Uterus (tissue), 4 donors: ENCODE results near the gene DSE. TPM values are rescaled to one million over a fixed set of nuclear protein-coding genes. Genes with fewer than 3 reads are reported as not detected.

Experiments
- DNase-seq, 2 donors: peaks; one replicate each; pipeline ENCODE4 v3.0.0-alpha.2; 2019 to 2020
- H3K27ac ChIP-seq, 2 donors: fragments of 200-600 bp; sonication (generic); 1 replicate in 1 of 2; 2 replicates in 1 of 2; pipeline ENCODE4 v1.5.1; 2016 to 2018
- H3K27me3 ChIP-seq, 2 donors: fragments of 200-600 bp; sonication (generic); one replicate each; pipeline ENCODE4 v1.5.1; 2018 to 2019; ENCODE audit warnings: control low read depth in 1 of 2
- H3K36me3 ChIP-seq, 2 donors: fragments of 200-600 bp; sonication (generic); one replicate each; pipeline ENCODE4 v1.5.1; 2019; ENCODE audit warnings: control low read depth in 1 of 2
- H3K4me1 ChIP-seq, 2 donors: fragments of 200-600 bp; sonication (generic); one replicate each; pipeline ENCODE4 v1.5.1; 2018 to 2019; ENCODE audit warnings: control low read depth in 1 of 2
- H3K4me3 ChIP-seq, 2 donors: fragments of 200-600 bp; sonication (generic); 1 replicate in 1 of 2; 2 replicates in 1 of 2; pipeline ENCODE4 v1.5.1; 2018 to 2019; ENCODE audit warnings: mild to moderate bottlenecking in 1 of 2
- H3K9me3 ChIP-seq, 2 donors: fragments of 200-600 bp; sonication (generic); one replicate each; pipeline ENCODE4 v1.5.1; 2019; ENCODE audit warnings: control low read depth in 1 of 2
- POLR2A ChIP-seq, 2 donors: fragments of 450-650 bp; IDR thresholded peaks; one replicate each; pipeline ENCODE4 v1.6.1; 2016; ENCODE audit warnings: antibody characterized with exemption in 2 of 2, mild to moderate bottlenecking in 1 of 2, moderate library complexity in 1 of 2
- intact Hi-C: fragments of 100-400 bp; cut with DNase I; formaldehyde crosslinking; loops from one replicate; pipeline ENCODE4 v1.15.1; 2023; ENCODE audit warnings: low total_unique reads
- total RNA-seq, 4 donors: library from RNA; depleted of rRNA in 3 of 4; stranded (reverse); fragments of >200 nt in 3 of 4; gene quantifications; one replicate each; pipeline versions ENCODE4 v1.1.0 to v1.2.4, GENCODE V29; 2014 to 2023
- TF ChIP-seq, protein P1 (sequence below), 4 experiments: fragments of 200-600 bp in 2 of 4; fragments of 450-650 bp in 2 of 4; sonication (generic) in 2 of 4; IDR thresholded peaks; one replicate each; pipeline ENCODE4 v1.5.1; 2016 to 2019; ENCODE audit warnings: antibody characterized with exemption in 4 of 4, mild to moderate bottlenecking in 2 of 4, moderate library complexity in 1 of 4
- donor health status: DM: yes; HTN: yes; CAD: no.

DSE gene
- total RNA-seq, 4 donors from 2014 or later: 21.3 to 84.0 (median 42.3) TPM

DNA sequence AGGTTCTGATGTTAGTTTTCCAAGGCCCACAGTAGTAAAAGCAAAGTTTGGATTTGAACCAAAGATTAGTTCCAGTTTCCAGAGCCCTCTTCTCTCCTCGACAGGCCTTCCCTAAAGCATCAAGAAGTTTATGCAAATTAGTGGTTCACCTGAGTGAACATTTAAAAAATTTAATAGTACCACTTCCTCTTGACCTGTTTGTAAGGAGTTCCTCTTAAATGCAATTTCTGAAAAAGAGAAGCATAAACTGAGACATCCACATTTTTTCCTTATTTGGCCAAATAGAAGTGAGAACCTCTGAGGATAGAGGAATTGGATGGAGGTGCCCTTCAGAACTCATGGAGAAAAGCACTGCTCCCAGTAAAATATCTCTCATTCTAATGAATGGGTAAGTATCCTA, 1.2 kb upstream of the DSE start:
- TF ChIP-seq, protein P1, sequence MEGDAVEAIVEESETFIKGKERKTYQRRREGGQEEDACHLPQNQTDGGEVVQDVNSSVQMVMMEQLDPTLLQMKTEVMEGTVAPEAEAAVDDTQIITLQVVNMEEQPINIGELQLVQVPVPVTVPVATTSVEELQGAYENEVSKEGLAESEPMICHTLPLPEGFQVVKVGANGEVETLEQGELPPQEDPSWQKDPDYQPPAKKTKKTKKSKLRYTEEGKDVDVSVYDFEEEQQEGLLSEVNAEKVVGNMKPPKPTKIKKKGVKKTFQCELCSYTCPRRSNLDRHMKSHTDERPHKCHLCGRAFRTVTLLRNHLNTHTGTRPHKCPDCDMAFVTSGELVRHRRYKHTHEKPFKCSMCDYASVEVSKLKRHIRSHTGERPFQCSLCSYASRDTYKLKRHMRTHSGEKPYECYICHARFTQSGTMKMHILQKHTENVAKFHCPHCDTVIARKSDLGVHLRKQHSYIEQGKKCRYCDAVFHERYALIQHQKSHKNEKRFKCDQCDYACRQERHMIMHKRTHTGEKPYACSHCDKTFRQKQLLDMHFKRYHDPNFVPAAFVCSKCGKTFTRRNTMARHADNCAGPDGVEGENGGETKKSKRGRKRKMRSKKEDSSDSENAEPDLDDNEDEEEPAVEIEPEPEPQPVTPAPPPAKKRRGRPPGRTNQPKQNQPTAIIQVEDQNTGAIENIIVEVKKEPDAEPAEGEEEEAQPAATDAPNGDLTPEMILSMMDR (IDR thresholded peaks at IDR 0.05): no peak
- no peak for TF ChIP-seq POLR2A (IDR thresholded peaks at IDR 0.05)
- peak overlapping the region; percentile 97 to 98 for H3K27ac ChIP-seq
- no peaks in the 10 kb centered on the region for H3K4me1 ChIP-seq
- no peaks in the 10 kb centered on the region for H3K27me3 ChIP-seq
- H3K4me3 ChIP-seq: peak overlapping the region; percentile 45 to 61
- no peak for DNase-seq
- intact Hi-C loops: no loop called here
- no peaks in the 10 kb centered on the region for H3K36me3 ChIP-seq
- H3K9me3 ChIP-seq: no peaks in the 10 kb centered on the region

DNA sequence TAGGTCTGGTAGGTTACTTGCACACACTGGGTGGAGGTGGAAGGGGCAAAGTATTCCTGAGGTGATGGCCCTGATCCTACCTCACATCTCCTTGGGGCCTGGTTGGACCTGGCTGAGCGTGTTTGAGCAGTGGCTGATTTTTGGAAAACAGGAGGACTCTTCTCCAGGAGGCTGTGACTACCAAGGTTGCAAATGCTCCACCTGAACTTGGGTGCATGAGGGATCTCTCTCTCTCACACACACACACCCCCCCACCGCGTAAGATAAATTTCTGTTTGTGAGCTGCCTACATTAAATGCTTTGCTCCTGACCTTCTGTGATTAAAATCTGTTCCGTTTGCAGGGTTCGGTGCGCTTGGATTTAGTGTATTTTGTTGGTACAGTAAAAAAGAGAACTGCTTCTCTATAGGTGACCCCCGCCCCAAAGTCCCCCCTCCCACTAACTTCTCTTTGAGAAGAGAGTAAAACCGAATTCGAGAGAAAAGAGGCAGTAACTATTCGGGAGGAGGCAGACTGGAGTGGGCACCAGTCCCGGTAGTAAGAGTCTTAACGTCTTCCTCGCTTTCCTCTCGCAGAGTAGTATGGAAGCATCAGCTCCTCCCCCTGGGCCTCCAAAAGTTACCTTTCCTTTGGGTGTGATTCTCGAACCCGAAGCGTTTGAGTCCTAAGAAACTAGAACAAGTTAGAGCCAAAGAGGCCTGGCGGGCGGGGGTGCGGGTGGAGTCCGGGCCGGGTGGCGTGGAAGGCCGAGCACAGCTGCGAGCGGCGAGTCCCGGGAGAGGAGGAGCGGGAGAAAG, 585 bp upstream of the DSE start:
- H3K27me3 ChIP-seq: no peaks in the 10 kb centered on the region
- peak overlapping the region; percentile 45 to 61 for H3K4me3 ChIP-seq
- no peaks in the 10 kb centered on the region for H3K9me3 ChIP-seq
- TF ChIP-seq, protein P1 (IDR thresholded peaks at IDR 0.05): no peak
- peak overlapping the region; percentile 97 to 98 for H3K27ac ChIP-seq
- H3K36me3 ChIP-seq: no peaks in the 10 kb centered on the region
- DNase-seq: no peak
- intact Hi-C loops: no loop called here
- no peaks in the 10 kb centered on the region for H3K4me1 ChIP-seq

DNA sequence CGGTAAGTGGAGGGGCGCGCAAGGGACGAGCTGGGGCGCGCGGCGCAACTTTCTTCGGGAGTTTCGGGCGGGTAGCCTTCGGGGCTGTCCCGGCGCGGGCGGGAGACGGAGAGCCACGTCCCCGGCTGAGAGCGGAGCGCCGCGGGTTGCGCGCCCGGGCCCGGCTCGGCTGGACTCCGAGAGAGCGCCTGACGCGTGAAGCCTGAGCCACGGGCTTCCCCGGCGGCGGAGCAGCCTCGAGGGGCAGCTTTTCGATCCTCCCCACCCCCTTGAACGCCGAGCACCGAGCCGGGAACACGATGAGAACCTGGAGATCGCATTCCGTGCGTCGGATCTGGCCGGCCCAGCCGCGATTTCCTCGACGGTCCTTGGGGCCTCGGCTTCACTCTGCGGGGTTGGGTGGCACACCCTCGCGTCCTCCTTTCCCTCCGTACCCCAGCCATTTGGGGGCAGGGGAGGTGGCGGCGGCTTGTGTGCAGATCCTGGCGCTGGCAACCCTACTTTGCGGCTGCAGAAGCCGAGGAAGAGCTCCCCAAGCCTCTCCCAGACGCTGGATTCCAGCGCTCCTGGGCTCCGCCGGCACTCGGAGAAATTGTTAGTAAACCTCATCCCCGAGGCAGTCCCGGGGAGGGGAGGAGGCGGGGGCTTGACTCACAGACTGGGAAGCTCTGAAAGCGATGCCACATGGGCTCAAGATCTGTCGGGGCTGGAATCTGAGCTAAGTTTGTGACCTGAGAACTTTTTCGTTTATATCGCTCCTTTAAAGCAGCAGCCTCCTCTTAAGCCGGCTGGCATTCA, 572 bp downstream of the DSE start:
- DNase-seq: peak; percentile 81 to 83
- intact Hi-C loops: no loop called here
- no peaks in the 10 kb centered on the region for H3K27me3 ChIP-seq
- peak overlapping the region; percentile 97 to 98 for H3K27ac ChIP-seq
- H3K9me3 ChIP-seq: no peaks in the 10 kb centered on the region
- peak overlapping the region; percentile 45 to 61 for H3K4me3 ChIP-seq
- peak in 1 of 2 donors; percentile 48 for TF ChIP-seq POLR2A (IDR thresholded peaks at IDR 0.05)
- TF ChIP-seq, protein P1 (IDR thresholded peaks at IDR 0.05): peak in 1 of 4 experiments; percentile 13
- no peaks in the 10 kb centered on the region for H3K36me3 ChIP-seq
- H3K4me1 ChIP-seq: no peaks in the 10 kb centered on the region

DNA sequence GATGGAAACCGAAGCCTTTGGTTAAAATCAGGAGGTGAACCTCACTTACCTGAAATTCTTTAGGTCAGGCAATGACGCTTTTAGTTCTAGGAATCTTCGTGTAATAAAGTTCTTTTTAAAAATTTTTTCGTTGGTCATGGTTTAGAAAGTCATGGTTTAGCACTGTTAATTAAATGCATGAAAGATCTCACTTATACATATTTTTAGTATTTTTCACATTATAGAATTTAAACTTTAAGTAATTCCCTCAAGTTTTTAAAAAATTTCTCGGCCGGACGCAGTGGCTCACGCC, 1.1 kb downstream of the DSE start:
- H3K9me3 ChIP-seq: no peaks in the 10 kb centered on the region
- no peaks in the 10 kb centered on the region for H3K27me3 ChIP-seq
- DNase-seq: no peak
- peak overlapping the region; percentile 45 to 61 for H3K4me3 ChIP-seq
- no peak for TF ChIP-seq POLR2A (IDR thresholded peaks at IDR 0.05)
- TF ChIP-seq, protein P1 (IDR thresholded peaks at IDR 0.05): no peak
- intact Hi-C loops: no loop called here
- H3K27ac ChIP-seq: peak overlapping the region; percentile 97 to 98
- no peaks in the 10 kb centered on the region for H3K36me3 ChIP-seq
- H3K4me1 ChIP-seq: no peaks in the 10 kb centered on the region

DNA sequence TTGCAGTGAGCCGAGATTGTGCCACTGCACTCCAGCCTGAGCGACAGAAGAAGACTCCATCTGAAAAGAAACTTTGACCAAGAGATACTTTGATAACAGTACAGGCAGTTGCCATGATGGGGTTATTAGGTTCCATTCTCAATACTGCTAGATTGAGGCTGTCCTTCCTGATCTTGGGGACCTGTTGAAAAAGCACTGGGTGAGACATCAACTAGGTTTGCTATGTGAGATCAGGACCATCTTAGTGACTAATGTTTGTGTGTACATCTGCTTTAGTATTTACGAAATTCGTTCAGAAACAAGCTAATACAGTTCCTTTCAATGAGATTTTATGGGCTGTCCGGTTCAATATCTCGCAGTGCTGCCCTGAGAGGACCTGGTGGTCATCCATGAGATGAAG, 2.6 kb downstream of the DSE start:
- no peak for DNase-seq
- no peak overlapping the region for H3K4me3 ChIP-seq
- no peaks in the 10 kb centered on the region for H3K27me3 ChIP-seq
- intact Hi-C loops: no loop called here
- H3K36me3 ChIP-seq: no peaks in the 10 kb centered on the region
- no peaks in the 10 kb centered on the region for H3K9me3 ChIP-seq
- no peak for TF ChIP-seq POLR2A (IDR thresholded peaks at IDR 0.05)
- TF ChIP-seq, protein P1 (IDR thresholded peaks at IDR 0.05): no peak
- no peak overlapping the region for H3K27ac ChIP-seq
- no peaks in the 10 kb centered on the region for H3K4me1 ChIP-seq
